ENCODE results near the gene PPP1R10.

DNA sequence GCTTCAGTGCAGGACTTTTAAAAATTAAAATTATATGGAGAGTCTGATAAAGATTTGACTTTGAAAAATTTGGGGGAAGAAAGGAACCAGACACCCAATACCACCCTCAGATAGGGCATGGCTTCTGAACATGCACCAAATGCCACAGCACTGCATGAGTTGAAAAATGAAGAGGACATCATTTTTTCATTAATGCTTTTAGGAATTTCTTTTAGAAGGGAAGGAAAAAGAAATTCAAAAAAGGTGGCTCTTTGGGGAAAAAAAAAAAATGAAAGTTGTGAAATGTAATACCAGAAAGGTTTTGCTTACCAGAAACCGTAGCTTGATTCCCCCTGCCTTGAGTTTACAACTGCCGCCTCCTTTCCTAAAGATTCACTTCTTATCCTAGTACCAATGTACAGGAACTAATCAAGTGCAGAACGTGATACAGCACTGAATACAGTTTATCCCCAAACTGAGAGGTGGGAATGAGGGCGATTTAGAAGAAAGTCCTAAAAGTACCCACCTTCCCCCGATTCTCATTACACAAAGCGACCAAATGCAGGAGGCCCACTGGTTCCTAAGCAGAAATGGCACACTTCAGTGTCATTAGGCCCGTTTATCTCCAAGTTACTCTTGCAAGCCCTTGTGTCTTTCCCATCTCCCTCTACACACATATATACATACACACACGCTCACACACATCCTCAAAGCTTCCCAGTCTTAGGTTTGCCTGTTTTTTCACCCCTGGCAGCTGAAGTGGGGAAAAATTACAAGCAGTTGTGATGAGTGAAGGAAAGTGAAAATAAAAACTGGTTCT lies 2.8 kb downstream of the PPP1R10 start:
- TF ChIP-seq EZH2phosphoT487 (IDR thresholded peaks at IDR 0.05; ENCODE audit: low read length) (no peak), EZH2 (optimal IDR thresholded peaks at IDR 0.05; ENCODE audit: low read depth, low read length) (no peak)
- TF ChIP-seq, protein P1, sequence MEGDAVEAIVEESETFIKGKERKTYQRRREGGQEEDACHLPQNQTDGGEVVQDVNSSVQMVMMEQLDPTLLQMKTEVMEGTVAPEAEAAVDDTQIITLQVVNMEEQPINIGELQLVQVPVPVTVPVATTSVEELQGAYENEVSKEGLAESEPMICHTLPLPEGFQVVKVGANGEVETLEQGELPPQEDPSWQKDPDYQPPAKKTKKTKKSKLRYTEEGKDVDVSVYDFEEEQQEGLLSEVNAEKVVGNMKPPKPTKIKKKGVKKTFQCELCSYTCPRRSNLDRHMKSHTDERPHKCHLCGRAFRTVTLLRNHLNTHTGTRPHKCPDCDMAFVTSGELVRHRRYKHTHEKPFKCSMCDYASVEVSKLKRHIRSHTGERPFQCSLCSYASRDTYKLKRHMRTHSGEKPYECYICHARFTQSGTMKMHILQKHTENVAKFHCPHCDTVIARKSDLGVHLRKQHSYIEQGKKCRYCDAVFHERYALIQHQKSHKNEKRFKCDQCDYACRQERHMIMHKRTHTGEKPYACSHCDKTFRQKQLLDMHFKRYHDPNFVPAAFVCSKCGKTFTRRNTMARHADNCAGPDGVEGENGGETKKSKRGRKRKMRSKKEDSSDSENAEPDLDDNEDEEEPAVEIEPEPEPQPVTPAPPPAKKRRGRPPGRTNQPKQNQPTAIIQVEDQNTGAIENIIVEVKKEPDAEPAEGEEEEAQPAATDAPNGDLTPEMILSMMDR (IDR thresholded peaks at IDR 0.05; ENCODE audit: low read length) = no peak
